K562 (cell line): ENCODE measurements around the gene DRGX. TPM values are rescaled to one million over a fixed set of nuclear protein-coding genes. Genes with fewer than 3 reads are reported as not detected.

Source experiments
- ATAC-seq: fragments of 200-7000 bp; cut with Tn5 transposase; 3 replicates; pipeline ENCODE4 v1.9.1; 2020; ENCODE audit warnings: moderate library complexity
- BruUV-seq: library from RNA; stranded (reverse); fragments of 400-500 nt; replicated peaks from 2 replicates; lab custom pipeline; 2021; lab: Mats Ljungman, UMichigan
- CTCF ChIA-PET: fragments of 300-600 bp; formaldehyde crosslinking; extraction: SDS; loops from one replicate; lab custom pipeline; 2021; ENCODE audit warnings: low intra/inter-chr PET ratio; lab: Yijun Ruan, JAX
- POLR2A ChIA-PET: fragments of 300-600, 350-650 bp; sonication (Branson Sonifier 250); formaldehyde crosslinking; extraction: SDS; loops from one replicate; lab custom pipeline; 2021; ENCODE audit warnings: antibody characterized with exemption, inconsistent platforms; lab: Yijun Ruan, JAX
- DNase-seq, 4 experiments: peaks; one replicate each; pipeline versions ENCODE4 v3.0.0 to v3.0.0-alpha.2; 2011 to 2018; ENCODE audit warnings: low spot score in 3 of 4, mixed read lengths in 3 of 4; ENCODE audit errors: extremely low read depth in 1 of 4
- FAIRE-seq: peaks from 2 replicates; lab custom pipeline; 2011; peaks lifted over from hg19 to GRCh38; lab: Jason Lieb, UNC
- H2AFZ ChIP-seq: 2 replicates; pipeline ENCODE4 v1.6.0; 2011; ENCODE audit warnings: low read depth, low read length, control low read depth, inconsistent platforms
- H3K27ac ChIP-seq: fragments of 200-600 bp; 3 replicates; pipeline ENCODE4 v1.8.0; 2011; ENCODE audit warnings: low read depth, mild to moderate bottlenecking, control low read depth, inconsistent platforms, low read length, moderate library complexity, mixed read lengths; ENCODE audit errors: extremely low read depth
- H3K27me3 ChIP-seq, 2 experiments: fragments of 300-600 bp in 1 of 2; 2 replicates in 1 of 2; 3 replicates in 1 of 2; pipeline versions ENCODE4 v1.6.0 to v1.8.0; 2011; ENCODE audit warnings: inconsistent platforms in 2 of 2, low read length in 2 of 2, mild to moderate bottlenecking in 1 of 2, mixed read lengths in 1 of 2, moderate library complexity in 1 of 2; ENCODE audit not compliant: control insufficient read depth in 2 of 2, insufficient read depth in 2 of 2
- H3K36me3 ChIP-seq: fragments of 300-600 bp; 3 replicates; pipeline ENCODE4 v1.8.0; 2011; ENCODE audit warnings: mild to moderate bottlenecking, low read length, inconsistent platforms; ENCODE audit not compliant: control insufficient read depth, insufficient read depth
- H3K4me1 ChIP-seq, 2 experiments: fragments of 200-600 bp in 1 of 2; replicated peaks in 1 of 2; 2 replicates in 1 of 2; 3 replicates in 1 of 2; pipeline versions ENCODE4 v1.5.1 to v1.8.0; 2011; ENCODE audit warnings: inconsistent platforms in 2 of 2, low read length in 2 of 2, mild to moderate bottlenecking in 1 of 2, mixed read lengths in 1 of 2, moderate library complexity in 1 of 2; ENCODE audit not compliant: control insufficient read depth in 2 of 2, insufficient read depth in 2 of 2
- H3K4me2 ChIP-seq: 2 replicates; pipeline ENCODE4 v1.6.1; 2011; ENCODE audit warnings: low read length, control low read depth, inconsistent platforms, mixed read lengths; ENCODE audit not compliant: insufficient read depth
- H3K4me3 ChIP-seq: fragments of 200-600 bp; sonication (generic), shearing (Covaris generic); 2 replicates; pipeline ENCODE4 v1.5.1; 2016; ENCODE audit warnings: control low read depth, inconsistent platforms
- H3K79me2 ChIP-seq: fragments of 200-600 bp; 3 replicates; pipeline ENCODE4 v1.8.0; 2011; ENCODE audit warnings: low read length, inconsistent platforms; ENCODE audit not compliant: control insufficient read depth, insufficient read depth
- H3K9ac ChIP-seq, 2 experiments: 2 replicates each; pipeline versions ENCODE4 v1.6.0 to v1.6.1; 2011; ENCODE audit warnings: low read depth in 2 of 2, low read length in 2 of 2, control low read depth in 1 of 2, inconsistent platforms in 1 of 2, mild to moderate bottlenecking in 1 of 2, mixed read lengths in 1 of 2; ENCODE audit not compliant: insufficient read depth in 1 of 2
- H3K9me1 ChIP-seq: one replicate; pipeline ENCODE4 v1.6.0; 2011; ENCODE audit warnings: inconsistent platforms, mild to moderate bottlenecking, low read length, moderate library complexity; ENCODE audit not compliant: control insufficient read depth, insufficient read depth
- H3K9me3 ChIP-seq: replicated peaks from 2 replicates; pipeline ENCODE4 v1.5.1; 2011; ENCODE audit warnings: low read depth, low read length, inconsistent platforms; ENCODE audit not compliant: control insufficient read depth, insufficient read depth
- H4K20me1 ChIP-seq: replicated peaks from 2 replicates; pipeline ENCODE4 v1.6.1; 2011; ENCODE audit warnings: low read length, inconsistent platforms, mixed read lengths; ENCODE audit not compliant: control insufficient read depth, insufficient read depth
- ADNP ChIP-seq: fragments of 200-800 bp; sonication (Bioruptor generic); IDR thresholded peaks from 2 replicates; pipeline ENCODE4 v1.6.1; 2016; ENCODE audit warnings: missing genetic modification characterization, missing compliant biosample characterization
- GATAD2A ChIP-seq: fragments of 450-650 bp; IDR thresholded peaks from 2 replicates; pipeline ENCODE4 v1.6.1; 2017
- GTF2A2 ChIP-seq: IDR thresholded peaks from 2 replicates; pipeline ENCODE4 v1.6.1; 2016; ENCODE audit warnings: mild to moderate bottlenecking, missing genetic modification characterization, missing compliant biosample characterization
- MAFG ChIP-seq: fragments of 450-650 bp; conservative IDR thresholded peaks from 2 replicates; pipeline ENCODE4 v1.6.1; 2016; ENCODE audit warnings: missing genetic modification characterization, missing compliant biosample characterization
- NFIX ChIP-seq: fragments of 250-450 bp; sonication (Bioruptor Pico); IDR thresholded peaks from 2 replicates; pipeline ENCODE4 v1.4.0; 2020; ENCODE audit warnings: low read depth, mild to moderate bottlenecking, moderate library complexity
- POLR3A ChIP-seq: IDR thresholded peaks from 2 replicates; pipeline ENCODE4 v1.6.1; 2011; ENCODE audit warnings: borderline replicate concordance, mild to moderate bottlenecking, moderate library complexity; ENCODE audit not compliant: insufficient read length, insufficient read depth; ENCODE audit errors: extremely low read depth
- SMARCB1 ChIP-seq: IDR thresholded peaks from 2 replicates; pipeline ENCODE4 v1.6.1; 2011; ENCODE audit warnings: improper control_type of control experiment, low read depth; ENCODE audit not compliant: insufficient read length
- SP2 ChIP-seq: IDR thresholded peaks from 2 replicates; pipeline ENCODE4 v1.6.1; 2011; ENCODE audit warnings: mild to moderate bottlenecking, low read depth, low read length, moderate library complexity; ENCODE audit not compliant: poor library complexity, severe bottlenecking; ENCODE audit errors: extremely low read depth
- TFAP4 ChIP-seq: sonication (generic); formaldehyde crosslinking; IDR thresholded peaks from 2 replicates; pipeline ENCODE4 v1.8.0; 2022; ENCODE audit warnings: missing genetic modification reagents, mild to moderate bottlenecking, moderate library complexity, borderline replicate concordance
- TRIM28 ChIP-seq: fragments of 450-650 bp; IDR thresholded peaks from 2 replicates; pipeline ENCODE4 v1.6.1; 2017
- USF2 ChIP-seq: sonication (generic); formaldehyde crosslinking; IDR thresholded peaks from 2 replicates; pipeline ENCODE4 v1.5.0; 2020; ENCODE audit warnings: missing genetic modification reagents
- ZNF134 ChIP-seq: fragments of 250-450 bp; sonication (Bioruptor Pico); conservative IDR thresholded peaks from 2 replicates; pipeline ENCODE4 v1.4.0; 2020
- ZNF140 ChIP-seq: fragments of 250-450 bp; sonication (Bioruptor Pico); IDR thresholded peaks from 2 replicates; pipeline ENCODE4 v1.8.0; 2021; ENCODE audit warnings: moderate library complexity, mild to moderate bottlenecking, inconsistent platforms
- ZNF197 ChIP-seq: fragments of 200-800 bp; sonication (Bioruptor generic); IDR thresholded peaks from 2 replicates; pipeline ENCODE4 v1.6.1; 2016; ENCODE audit warnings: low read depth, missing genetic modification characterization, missing compliant biosample characterization
- ZNF239 ChIP-seq: fragments of 250-450 bp; sonication (Bioruptor Pico); IDR thresholded peaks from 2 replicates; pipeline ENCODE4 v1.4.0; 2020; ENCODE audit warnings: mild to moderate bottlenecking
- ZNF76 ChIP-seq: fragments of 250-450 bp; sonication (Bioruptor Pico); IDR thresholded peaks from 2 replicates; pipeline ENCODE4 v1.4.0; 2020; ENCODE audit warnings: mild to moderate bottlenecking, moderate library complexity, borderline replicate concordance
- ZSCAN32 ChIP-seq: fragments of 450-650 bp; formaldehyde crosslinking; IDR thresholded peaks from 2 replicates; pipeline ENCODE4 v1.4.0; 2020; ENCODE audit warnings: mild to moderate bottlenecking, moderate library complexity
- WGBS: fragments of 100-300 bp; shearing (Covaris generic); methylation state at CpG from one replicate; pipeline ENCODE4 v1.1.6; 2016; ENCODE audit warnings: low coverage, mixed read lengths; ENCODE audit not compliant: insufficient coverage; ENCODE audit errors: missing lambda C conversion rate; 5-methylcytosine and 5-hydroxymethylcytosine counted together
- in situ Hi-C: fragments of 300-500 bp; cut with MboI; formaldehyde crosslinking; loops from 4 replicates; pipeline ENCODE4 v1.15.0; 2018; ENCODE audit warnings: inconsistent platforms, mixed read lengths
- intact Hi-C: fragments of 100-400 bp; cut with micrococcal nuclease; formaldehyde crosslinking; loops from 2 replicates; pipeline ENCODE4 v1.14.2; 2022
- polyA plus RNA-seq, 8 experiments: library from polyadenylated mRNA; depleted of rRNA in 4 of 8; stranded (reverse) in 5 of 8; unstranded in 3 of 8; fragments of >200 nt; fragmentation: Nextera tagmentation in 2 of 8; fragmentation: Illumina TruSeq in 1 of 8; extraction: Ambion mirVana in 2 of 8; extraction: Trizol in 1 of 8; gene quantifications; 2 replicates each; pipeline versions ENCODE4 v1.2.1 to v1.2.3, GENCODE V29; 2011 to 2014; ENCODE audit warnings: inconsistent platforms in 1 of 8, missing spikeins in 1 of 8
- total RNA-seq, 7 experiments: library from RNA; depleted of rRNA in 6 of 7; stranded (reverse); fragments of >200 nt in 6 of 7; fragmentation: Illumina TruSeq in 2 of 7; extraction: Trizol in 2 of 7; gene quantifications; 2 replicates each; pipeline versions ENCODE4 v1.2.1 to v1.2.3, GENCODE V29; 2011 to 2021; ENCODE audit warnings: low replicate concordance in 1 of 7
- TF ChIP-seq, protein P1 (sequence below): fragments of 450-650 bp; IDR thresholded peaks from 2 replicates; pipeline ENCODE4 v1.6.1; 2018; ENCODE audit warnings: mild to moderate bottlenecking, low read depth; ENCODE audit not compliant: partially characterized antibody

DRGX gene
- total and polyA plus RNA-seq, 9 of the 15 experiments (the other 6 are each of a cell fraction or from before 2014, with no cell fraction given), result not detected

DNA sequence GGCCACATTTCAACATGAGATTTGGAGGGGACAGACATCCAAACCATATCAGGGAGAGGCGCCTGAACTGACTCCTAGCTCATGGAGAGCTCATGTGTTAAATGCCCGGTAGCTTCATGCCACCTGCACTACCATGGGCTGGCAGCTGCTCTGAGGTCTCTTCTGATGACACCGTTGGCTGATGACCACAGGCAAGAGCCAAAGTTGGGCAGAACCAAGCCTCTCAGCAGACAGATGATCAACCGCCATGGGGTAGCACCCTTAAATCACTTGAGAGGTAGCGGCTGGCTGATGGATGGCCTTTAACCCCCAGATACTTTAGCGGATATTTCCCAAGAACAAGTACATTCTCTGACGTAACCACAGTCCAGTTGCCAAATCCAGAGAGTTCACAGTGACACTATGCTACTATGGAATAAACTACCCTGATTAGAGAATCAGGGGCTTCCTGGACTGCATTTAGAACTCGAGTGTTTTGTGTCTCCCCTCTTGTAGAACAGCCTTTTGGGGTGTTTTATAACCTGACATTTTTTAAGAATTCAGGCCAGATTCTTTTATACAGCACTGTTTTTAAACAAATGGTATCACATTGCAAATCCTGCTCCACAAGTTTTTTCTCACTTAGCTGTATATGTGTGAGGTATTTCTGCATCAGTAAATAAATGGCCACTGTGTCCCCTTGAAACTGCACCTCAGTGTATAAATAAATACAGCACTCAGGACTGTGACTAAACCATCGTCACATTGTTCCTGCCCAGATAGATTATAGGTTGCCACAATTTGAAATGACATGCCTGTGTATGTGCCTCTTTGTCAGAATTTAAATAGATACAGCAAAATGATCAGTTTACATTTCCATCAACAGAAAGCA lies 30.8 kb upstream of the DRGX start:
- 1% methylated on average over 9 of the region's 9 CpGs for WGBS
- DNase-seq (no peak), FAIRE-seq (no peak), ATAC-seq (no peak)
- no peak overlapping the region for H3K27ac ChIP-seq
- no peak overlapping the region for H3K4me2 ChIP-seq
- peaks cover 8 to 17% of the 10 kb centered on the region in 2 experiments; a peak in 3 of 5 replicates for H3K27me3 ChIP-seq
- ChIA-PET POLR2A (interaction anchor here (0.7 to 1.1 kb wide), 2 partner anchors 22 to 724 kb away, joined by 3 read pairs; no protein-coding TSS in a partner anchor), CTCF (no interaction called here)
- H3K4me3 ChIP-seq, result no peak overlapping the region
- H3K36me3 ChIP-seq, result no peaks in the 10 kb centered on the region
- no peaks in the 10 kb centered on the region for H4K20me1 ChIP-seq
- no TSS peak for BruUV-seq
- in situ Hi-C loops, result no loop called here
- no peak overlapping the region for H2AFZ ChIP-seq
- no peaks in the 10 kb centered on the region for H3K79me2 ChIP-seq
- intact Hi-C loops, result no loop called here
- no peak overlapping the region for H3K9ac ChIP-seq
- H3K4me1 ChIP-seq, result no peaks in the 10 kb centered on the region
- H3K9me3 ChIP-seq, result no peaks in the 10 kb centered on the region; the same call in none of the 2 replicates
- no peaks in the 10 kb centered on the region for H3K9me1 ChIP-seq
- TF ChIP-seq ZSCAN32 (no peak), GTF2A2 (no peak), ZNF239 (CRISPR knock-in tag) (no peak), ZNF140 (CRISPR knock-in tag) (no peak), ADNP (no peak), SMARCB1 (no peak), GATAD2A (no peak), TRIM28 (no peak), MAFG (tag) (no peak), ZNF134 (CRISPR knock-in tag) (no peak), USF2 (CRISPR knock-in tag) (no peak), ZNF197 (CRISPR knock-in tag) (no peak), POLR3A (no peak), SP2 (no peak), ZNF76 (CRISPR knock-in tag) (no peak), TFAP4 (CRISPR knock-in tag) (no peak), NFIX (CRISPR knock-in tag) (no peak)
- TF ChIP-seq, protein P1, sequence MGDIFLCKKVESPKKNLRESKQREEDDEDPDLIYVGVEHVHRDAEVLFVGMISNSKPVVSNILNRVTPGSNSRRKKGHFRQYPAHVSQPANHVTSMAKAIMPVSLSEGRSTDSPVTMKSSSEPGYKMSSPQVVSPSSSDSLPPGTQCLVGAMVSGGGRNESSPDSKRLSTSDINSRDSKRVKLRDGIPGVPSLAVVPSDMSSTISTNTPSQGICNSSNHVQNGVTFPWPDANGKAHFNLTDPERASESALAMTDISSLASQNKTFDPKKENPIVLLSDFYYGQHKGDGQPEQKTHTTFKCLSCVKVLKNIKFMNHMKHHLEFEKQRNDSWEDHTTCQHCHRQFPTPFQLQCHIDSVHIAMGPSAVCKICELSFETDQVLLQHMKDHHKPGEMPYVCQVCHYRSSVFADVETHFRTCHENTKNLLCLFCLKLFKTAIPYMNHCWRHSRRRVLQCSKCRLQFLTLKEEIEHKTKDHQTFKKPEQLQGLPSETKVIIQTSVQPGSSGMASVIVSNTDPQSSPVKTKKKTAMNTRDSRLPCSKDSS, result no peak
